Glomerular endothelial cell (primary cell): ENCODE results near the gene METTL2B. TPM values are rescaled to one million over a fixed set of nuclear protein-coding genes. Genes with fewer than 3 reads are reported as not detected.
"Not testable (repeated sequence)": the region's sequence is repeated elsewhere in the genome, so short reads cannot be mapped to it uniquely, and the experiment has no call there.

ENCODE experiments used
- DNase-seq: peaks from one replicate; pipeline ENCODE4 v3.0.0-alpha.2; 2011; ENCODE audit warnings: low read depth, low spot score; ENCODE audit errors: extremely low read depth
- total RNA-seq: library from RNA; depleted of rRNA; stranded (reverse); fragments of >200 nt; gene quantifications from 2 replicates; pipeline ENCODE4 v1.2.3, GENCODE V29; 2015

Gene METTL2B, protein sequence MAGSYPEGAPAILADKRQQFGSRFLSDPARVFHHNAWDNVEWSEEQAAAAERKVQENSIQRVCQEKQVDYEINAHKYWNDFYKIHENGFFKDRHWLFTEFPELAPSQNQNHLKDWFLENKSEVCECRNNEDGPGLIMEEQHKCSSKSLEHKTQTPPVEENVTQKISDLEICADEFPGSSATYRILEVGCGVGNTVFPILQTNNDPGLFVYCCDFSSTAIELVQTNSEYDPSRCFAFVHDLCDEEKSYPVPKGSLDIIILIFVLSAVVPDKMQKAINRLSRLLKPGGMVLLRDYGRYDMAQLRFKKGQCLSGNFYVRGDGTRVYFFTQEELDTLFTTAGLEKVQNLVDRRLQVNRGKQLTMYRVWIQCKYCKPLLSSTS
- total RNA-seq, result 21.0 and 21.8 TPM in 2 replicates

DNA sequence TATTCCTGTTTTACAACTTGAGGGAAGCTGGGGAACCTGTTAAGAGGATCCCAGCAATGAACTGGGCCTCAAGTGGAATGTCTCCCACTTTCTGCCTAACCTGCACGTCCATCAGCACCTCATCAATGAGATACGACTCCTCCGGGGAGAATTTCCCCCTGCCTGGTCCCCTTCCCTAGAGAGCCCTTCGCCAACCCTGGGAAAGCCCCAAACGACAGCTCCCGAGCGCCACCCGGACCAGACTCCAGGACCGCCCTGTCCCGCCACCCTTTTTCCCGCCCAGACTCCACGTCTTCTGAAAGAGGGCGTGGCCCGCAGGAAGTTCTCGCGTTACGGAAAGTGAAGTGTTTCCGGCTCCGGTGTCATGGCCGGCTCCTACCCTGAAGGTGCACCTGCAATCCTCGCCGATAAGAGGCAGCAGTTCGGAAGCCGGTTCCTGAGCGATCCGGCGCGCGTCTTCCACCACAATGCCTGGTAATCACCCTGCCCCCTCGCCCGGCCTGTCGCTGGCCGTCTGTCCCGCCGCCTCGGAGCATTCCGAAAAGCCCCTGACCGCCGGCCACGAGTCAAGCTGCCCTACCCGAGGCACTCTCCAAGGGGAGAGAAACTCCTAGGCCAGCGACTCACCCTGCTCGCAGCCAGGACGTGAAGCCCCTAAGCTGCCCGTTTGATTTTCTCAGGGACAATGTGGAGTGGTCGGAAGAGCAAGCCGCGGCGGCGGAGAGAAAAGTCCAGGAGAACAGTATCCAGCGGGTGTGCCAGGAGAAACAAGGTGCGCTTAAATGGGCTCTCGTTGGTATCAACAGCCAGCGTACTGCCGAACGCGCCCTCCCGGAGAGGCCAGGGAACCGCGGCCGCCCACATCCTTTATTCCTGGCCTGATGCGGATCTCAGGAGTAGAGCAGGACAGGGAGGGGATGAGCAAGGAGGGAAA lies at the start of gene METTL2B:
Gene METTL2B (plus strand): TSS at position 347 of the 934 bp plus-strand sequence. CDS start 18 bp downstream, at position 365.
- DNase-seq, result not testable (repeated sequence)

- peak; percentile 50 for DNase-seq
Observed at GRCh38 chr7:128427289-128427891, 49.2 kb upstream of the METTL2B start.

- DNase-seq, result no peak
Observed at GRCh38 chr7:128430207-128430606, 46.3 kb upstream of the METTL2B start.

DNA sequence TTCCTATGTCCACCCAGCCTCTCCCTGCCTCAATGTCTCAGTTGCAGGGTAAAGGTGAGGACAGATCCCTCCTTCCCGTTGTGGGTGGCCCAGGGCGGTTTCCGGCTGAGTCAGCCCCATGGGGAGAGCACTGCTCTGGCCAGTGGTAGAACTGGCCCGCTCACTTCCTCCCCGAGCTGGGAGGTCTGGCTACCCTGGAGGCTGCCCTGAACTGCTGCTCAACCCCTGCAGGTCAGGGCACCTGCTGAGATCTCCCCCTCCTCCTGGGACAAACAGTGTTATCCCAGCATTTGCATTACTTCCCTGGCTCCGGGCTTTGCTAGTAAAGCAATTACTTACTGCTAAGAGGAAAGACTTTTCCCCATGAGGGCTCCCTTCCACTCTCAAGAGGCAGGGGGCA lies 45.3 kb upstream of the METTL2B start:
- no peak for DNase-seq

DNA sequence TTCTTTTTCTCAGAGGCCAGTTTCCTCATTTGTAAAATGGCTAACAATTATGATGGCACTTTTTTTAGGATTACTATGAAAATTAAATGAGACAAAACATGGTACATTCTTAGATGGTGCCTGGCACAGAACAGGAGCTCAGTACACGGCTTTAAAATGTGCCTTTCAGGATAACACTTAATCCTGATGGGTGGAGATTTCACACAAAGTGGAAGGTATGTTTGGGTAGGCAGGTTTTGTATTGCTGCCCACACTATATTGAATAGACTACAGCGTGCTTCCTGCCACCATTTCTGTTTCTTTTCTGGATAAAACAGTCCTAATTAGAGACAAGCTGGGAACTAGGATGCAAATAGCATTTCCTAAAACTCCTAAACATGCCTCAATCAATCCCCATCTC lies 44.8 kb upstream of the METTL2B start:
- no peak for DNase-seq

DNA sequence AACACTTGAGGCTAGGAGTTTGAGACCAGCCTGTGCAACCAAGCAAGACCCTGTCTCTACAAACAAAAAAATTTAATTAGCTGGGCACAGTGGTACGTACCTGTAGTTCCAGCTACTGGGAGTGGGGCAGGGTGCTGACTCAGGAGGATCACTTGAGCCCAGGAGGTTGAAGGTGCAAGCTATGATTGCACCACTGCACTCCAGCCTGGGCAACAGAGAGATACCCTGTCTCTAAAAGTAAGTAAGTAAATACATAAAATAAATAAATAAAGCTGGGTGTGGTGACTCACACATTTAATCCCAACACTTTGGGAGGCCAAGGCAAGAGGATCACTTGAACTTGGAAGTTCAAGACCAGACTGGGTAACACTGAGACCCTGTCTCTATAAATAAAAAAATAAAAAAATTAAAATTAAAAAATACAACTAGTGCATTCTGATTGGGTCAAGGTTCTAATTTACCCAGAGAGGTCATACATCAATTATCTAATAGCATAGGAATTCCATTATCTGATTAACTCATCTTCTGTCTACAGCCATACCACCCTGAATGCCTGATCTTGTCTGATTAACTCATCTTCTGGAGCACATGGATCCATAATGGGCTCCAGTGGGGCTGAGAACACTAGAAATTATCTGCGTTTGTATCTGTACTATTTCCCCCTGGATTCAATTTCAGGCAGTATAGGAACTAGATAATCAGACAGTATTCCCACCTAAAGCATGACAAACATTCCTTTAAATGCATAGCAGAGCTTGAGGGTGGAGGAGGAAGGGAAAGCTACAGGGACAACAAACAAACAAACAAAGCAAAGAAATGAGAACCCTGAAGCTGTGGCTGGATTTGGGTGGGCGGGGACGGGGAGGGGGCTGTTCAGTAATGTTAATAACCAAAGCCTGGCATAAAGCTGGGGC lies 41.9 kb upstream of the METTL2B start:
- no peak for DNase-seq

DNA sequence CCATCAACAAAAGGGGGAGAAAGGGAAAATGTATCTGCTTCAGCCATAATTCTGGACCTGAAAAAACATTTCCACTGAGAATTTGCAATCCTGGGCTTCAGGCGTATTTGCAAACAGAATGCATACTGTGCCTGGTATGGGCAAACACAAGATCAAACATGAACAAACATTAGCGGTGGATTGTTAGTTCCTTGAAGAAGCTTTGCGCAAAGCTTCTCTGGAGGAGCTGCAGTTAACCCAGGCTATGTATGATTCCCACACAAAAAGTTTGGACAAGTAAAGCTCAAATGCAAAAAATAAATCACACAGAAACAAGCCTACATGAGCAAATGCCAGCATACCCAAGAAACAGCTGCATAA lies 41.2 kb upstream of the METTL2B start:
- DNase-seq, result no peak

DNA sequence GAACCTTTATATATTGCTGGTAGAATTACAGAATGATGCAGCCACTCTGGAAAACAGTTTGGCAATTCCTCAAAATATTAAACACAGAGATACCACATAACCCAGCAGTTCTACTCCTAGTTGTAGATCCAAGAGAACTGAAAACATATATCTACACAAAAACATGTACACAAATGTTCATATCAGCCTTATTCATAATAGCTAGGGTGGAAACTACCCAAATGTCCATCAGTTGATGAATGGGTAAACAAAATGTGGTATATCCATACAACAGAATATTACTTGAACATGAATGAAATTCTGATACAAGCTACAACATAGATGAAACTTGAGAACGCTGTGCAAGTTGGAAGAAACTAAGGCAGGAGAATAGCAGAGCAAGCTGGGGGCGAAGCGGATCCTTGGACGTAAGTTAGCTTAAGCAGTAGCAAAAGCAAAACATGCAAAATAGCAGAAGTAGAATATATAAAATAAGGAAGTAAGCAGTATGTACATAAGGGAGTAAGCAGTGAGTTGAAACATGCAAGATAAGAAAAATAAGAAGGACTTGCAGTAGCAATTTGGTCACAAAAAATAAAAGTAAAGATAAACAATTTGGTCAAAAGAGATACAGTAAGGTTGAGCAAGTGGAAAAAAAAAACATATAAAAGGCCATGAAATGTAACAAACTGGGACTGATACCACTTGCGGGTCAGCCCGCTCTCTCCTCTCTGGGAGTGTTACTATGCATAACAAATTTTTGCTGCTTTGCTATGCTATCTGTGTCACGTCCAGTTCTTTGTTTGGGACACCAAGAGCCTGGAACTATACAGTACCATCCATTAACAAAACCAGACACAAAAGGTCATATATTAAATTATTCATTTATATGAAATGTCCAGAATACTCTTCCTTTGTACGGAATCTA lies 38.9 kb upstream of the METTL2B start:
- DNase-seq, result no peak

DNA sequence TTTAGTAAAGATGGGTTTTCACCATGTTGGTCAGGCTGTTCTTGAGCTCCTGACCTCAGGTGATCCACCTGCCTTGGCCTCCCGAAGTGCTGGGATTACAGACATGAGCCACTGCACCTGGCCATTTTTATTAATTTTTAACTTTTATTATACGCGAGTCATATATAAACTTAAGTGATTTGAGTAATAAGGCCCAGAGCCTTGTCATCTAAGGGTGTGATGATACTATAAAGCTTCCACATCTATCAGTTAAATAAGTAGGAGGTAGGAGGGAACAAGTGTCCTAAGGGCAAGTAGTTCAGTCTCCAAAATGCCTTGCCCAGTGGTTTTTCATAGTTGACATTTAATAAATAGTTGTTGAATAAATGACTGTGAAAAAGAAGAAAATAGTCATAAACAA lies 34.2 kb upstream of the METTL2B start:
- DNase-seq, result no peak

- no peak for DNase-seq
Observed at GRCh38 chr7:128443831-128444600, 32.5 kb upstream of the METTL2B start.

DNA sequence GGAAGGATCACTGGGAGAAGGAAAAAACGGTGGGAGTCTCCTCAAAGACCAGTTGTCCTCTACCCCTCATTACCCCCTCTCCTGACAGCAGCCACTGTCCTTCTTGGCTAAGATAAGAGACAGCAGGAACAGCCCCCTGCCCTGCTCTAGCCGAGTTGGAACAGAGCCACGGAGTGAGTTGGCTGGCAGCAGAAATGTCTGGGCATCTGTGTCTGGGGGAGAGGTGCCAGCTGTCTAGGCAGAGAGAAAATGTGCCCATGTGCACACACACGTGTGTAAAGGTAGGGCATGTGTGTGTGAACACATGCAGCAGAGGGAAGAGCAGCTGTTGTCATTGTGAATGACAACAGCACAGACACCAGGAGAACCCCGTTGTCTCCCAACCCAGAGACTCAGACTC lies 30.2 kb upstream of the METTL2B start:
- DNase-seq, result no peak

DNA sequence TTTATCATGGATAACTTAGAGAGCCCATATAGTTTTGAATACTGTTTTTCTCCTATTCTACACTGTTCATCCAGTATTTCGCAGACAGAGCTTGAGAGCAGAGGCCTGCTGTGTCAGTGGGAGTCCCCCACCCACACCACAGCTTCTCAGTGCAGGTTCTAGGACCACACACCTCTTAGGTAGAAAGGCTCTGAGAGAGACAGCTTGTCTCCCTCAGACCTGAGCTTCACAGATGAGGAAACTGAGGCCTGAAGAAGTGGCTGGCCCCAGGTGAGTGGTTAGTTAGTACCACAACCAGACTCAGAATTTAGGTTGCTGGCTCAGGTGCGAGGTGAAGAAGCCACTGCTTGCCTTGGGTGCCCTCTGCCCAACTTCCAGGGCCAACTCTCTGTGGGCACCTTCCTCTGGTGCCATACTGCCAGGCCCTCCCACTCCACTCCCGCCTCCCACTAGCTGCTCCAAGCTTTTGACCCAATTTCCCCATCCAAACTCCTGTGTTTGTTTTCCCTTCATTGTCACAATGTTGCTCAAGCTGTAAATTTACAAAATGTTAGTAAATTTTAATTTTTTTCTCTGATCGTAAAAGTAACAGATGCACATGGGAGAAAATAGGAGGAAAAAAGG lies 28.5 kb upstream of the METTL2B start:
- DNase-seq, result no peak

GRCh38 chr7:128448751-128449302 lies 27.7 kb upstream of the METTL2B start:
- DNase-seq, result no peak

DNA sequence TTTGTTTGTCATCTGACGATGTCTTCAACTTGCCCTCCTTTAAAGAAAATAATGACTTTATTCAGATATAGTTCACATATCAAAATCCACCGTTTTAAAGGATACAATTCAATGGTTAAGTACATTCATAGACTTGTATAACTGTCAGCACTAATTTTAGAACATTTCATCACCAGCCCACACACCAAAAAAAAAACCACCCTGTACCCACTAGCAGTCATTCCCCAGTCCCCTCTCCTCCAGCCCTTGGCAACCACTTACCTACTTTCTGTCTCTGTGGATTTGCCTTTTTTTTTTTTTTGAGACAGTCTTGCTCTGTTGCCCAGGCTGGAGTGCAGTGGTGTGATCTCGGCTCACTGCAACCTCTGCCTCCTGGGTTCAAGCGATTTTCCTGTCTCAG lies 26.1 kb upstream of the METTL2B start:
- no peak for DNase-seq

- no peak for DNase-seq
Observed at GRCh38 chr7:128450913-128451312, 25.6 kb upstream of the METTL2B start.

DNA sequence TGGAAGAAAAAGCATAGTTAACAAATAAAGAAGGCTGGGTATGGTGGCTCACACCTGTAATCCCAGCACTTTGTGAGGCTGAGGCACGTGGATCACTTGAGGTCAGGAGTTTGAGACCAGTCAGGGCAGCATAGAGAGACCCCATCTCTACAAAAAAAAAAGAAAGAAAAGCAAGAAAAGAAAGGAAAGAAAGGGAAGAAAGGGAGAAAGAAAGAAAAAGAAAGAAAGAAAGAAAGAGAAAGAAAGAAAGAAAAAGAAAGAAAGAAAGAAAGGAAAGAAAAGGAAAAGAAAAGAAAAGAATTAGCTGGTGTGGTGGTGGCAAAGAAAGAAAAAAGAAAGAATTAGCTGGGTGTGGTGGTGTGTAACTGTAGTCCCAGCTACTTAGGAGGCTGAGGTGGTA lies 24.0 kb upstream of the METTL2B start:
- DNase-seq, result no peak

- no peak for DNase-seq
Observed at GRCh38 chr7:128453836-128454804, 22.4 kb upstream of the METTL2B start.
